WERI-Rb-1 (cell line): ENCODE measurements around the gene CBX1.

Experiments used
- DNase-seq: peaks from one replicate; pipeline ENCODE4 v3.0.0-alpha.2; 2020
- H3K27ac ChIP-seq: fragments of 250-450 bp; sonication (Bioruptor Pico); 2 replicates; pipeline ENCODE4 v1.5.1; 2020; ENCODE audit warnings: mild to moderate bottlenecking, moderate library complexity
- H3K27me3 ChIP-seq: fragments of 250-450 bp; sonication (Bioruptor Pico); 2 replicates; pipeline ENCODE4 v1.5.1; 2021; ENCODE audit warnings: mild to moderate bottlenecking, low read depth, moderate library complexity; ENCODE audit not compliant: insufficient read depth, severe bottlenecking
- H3K36me3 ChIP-seq: fragments of 250-450 bp; sonication (Bioruptor Pico); 2 replicates; pipeline ENCODE4 v1.5.1; 2020; ENCODE audit warnings: mild to moderate bottlenecking, moderate library complexity
- H3K4me3 ChIP-seq: 2 replicates; pipeline ENCODE4 v1.5.1; 2011; ENCODE audit warnings: low read depth, mild to moderate bottlenecking, control low read depth, low read length
- H3K9me3 ChIP-seq: fragments of 250-450 bp; sonication (Bioruptor Pico); 2 replicates; pipeline ENCODE4 v1.5.1; 2021; ENCODE audit warnings: mild to moderate bottlenecking, moderate library complexity; ENCODE audit not compliant: severe bottlenecking
- TF ChIP-seq, protein P1 (sequence below): IDR thresholded peaks from 2 replicates; pipeline ENCODE4 v1.5.1; 2011; ENCODE audit warnings: low read depth, mild to moderate bottlenecking, control low read depth, inconsistent platforms, low read length

Gene CBX1

DNA sequence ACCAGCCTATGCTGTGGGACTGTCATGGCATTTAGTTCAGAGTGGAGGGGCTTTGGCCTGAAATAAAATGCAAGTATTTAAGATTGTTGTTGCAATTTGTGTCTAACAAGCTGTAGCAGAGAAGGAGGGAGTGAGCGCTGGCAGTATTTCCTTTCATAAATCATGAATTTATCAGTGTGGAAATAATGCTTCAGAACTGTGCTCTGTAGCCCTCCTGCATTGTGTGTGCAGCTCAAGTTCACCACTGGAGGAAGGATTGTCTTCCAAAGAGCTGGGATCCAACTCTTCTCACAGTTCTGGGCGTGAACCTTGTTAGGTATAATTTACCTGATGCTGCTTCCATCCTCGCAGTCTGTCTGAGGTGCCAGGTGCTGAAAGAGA is 21.4 kb upstream of the CBX1 start:
- peaks cover 60% of the 10 kb centered on the region for H3K36me3 ChIP-seq

DNA sequence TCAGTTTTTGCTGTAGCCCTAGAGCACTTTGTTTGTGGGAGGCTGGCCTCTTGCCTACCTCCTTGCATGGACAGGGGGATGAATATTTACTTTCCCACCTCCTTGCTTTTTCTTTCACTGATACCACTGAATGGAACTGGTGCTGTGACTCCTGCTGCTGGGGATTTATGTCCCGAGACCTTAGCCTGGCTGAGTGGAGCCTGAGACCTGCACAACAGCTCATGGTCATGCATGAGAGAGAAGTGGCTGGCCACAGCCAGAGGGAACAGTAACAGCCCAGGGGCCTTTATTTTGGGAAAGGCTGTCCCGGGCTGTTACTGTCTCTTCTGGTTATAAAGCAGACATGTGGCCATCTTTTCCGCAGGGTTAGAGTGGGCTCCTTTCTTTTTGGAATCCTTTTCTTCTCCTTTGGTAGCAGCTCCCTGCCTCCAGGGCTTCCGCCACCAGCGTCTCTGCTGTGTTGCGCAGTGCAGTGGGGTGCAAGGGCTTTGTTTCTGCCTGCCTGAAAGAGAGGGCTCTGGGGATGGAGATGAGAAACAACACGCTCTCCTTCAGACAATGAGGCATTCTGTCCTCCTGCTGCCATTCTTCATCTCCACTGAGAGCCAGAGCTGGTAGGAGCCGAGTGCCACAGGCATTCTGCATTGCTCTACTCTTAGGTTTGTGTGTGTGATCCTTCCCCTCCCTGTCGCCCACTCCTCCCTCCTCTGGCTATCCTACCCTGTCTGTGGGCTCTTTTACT is 20.8 kb upstream of the CBX1 start:
- TF ChIP-seq, protein P1, sequence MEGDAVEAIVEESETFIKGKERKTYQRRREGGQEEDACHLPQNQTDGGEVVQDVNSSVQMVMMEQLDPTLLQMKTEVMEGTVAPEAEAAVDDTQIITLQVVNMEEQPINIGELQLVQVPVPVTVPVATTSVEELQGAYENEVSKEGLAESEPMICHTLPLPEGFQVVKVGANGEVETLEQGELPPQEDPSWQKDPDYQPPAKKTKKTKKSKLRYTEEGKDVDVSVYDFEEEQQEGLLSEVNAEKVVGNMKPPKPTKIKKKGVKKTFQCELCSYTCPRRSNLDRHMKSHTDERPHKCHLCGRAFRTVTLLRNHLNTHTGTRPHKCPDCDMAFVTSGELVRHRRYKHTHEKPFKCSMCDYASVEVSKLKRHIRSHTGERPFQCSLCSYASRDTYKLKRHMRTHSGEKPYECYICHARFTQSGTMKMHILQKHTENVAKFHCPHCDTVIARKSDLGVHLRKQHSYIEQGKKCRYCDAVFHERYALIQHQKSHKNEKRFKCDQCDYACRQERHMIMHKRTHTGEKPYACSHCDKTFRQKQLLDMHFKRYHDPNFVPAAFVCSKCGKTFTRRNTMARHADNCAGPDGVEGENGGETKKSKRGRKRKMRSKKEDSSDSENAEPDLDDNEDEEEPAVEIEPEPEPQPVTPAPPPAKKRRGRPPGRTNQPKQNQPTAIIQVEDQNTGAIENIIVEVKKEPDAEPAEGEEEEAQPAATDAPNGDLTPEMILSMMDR: no peak

More for the DNA sequence above, 21.4 kb upstream of the CBX1 start:
- Histone ChIP-seq H3K27me3 (no peaks in the 10 kb centered on the region), H3K4me3 (no peak overlapping the region), H3K27ac (no peak overlapping the region), H3K9me3 (no peaks in the 10 kb centered on the region)
- TF ChIP-seq, protein P1: no peak
- no peak for DNase-seq

DNA sequence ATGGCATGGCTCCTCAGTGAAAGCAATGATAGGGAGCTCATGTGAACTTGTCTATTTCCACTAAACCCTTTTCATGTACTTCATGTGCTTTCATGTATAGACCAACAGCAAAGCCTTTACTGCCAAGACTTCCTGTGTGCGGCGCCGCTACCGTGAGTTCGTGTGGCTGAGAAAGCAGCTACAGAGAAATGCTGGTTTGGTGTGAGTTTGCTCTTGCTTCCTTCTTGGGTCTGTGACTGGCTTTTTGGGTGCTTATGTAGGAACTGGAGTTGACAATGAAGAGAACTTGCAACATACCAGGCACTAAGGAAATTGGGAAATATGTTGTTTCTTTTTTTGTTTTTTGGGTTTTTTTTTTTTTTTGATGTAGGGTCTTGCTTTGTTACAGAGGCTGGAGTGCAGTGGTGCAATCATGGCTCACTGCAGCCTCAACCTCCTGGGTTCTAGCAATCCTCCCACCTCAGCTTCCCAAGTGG is 12.0 kb upstream of the CBX1 start:
- Histone ChIP-seq H3K4me3 (no peak overlapping the region), H3K36me3 (peaks cover 48% of the 10 kb centered on the region), H3K9me3 (no peaks in the 10 kb centered on the region), H3K27ac (no peak overlapping the region), H3K27me3 (no peaks in the 10 kb centered on the region)
- DNase-seq: no peak
- TF ChIP-seq, protein P1: no peak

More for the DNA sequence above, 20.8 kb upstream of the CBX1 start:
- peaks cover 66% of the 10 kb centered on the region for H3K36me3 ChIP-seq
- H3K27ac ChIP-seq: no peak overlapping the region
- no peaks in the 10 kb centered on the region for H3K27me3 ChIP-seq
- no peak for DNase-seq
- no peak overlapping the region for H3K4me3 ChIP-seq
- H3K9me3 ChIP-seq: no peaks in the 10 kb centered on the region

DNA sequence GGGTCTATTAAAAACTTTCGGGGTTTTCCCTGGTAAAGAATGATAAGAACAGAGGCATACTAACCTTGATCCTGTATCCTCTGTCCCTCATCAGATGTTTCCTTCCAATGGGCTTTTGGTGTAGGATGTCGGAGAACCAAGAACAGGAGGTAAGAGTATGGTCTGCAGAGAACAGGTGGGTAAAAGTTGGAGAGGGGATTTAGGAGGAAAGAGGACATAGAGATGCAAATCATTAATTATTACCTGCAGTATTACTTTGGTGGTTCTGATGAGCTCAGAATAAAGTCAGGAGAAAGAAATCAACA is 10.6 kb upstream of the CBX1 start:
- H3K36me3 ChIP-seq: peaks cover 34% of the 10 kb centered on the region
- TF ChIP-seq, protein P1: no peak
- no peaks in the 10 kb centered on the region for H3K27me3 ChIP-seq
- no peaks in the 10 kb centered on the region for H3K9me3 ChIP-seq
- H3K4me3 ChIP-seq: no peak overlapping the region
- no peak for DNase-seq
- no peak overlapping the region for H3K27ac ChIP-seq

DNA sequence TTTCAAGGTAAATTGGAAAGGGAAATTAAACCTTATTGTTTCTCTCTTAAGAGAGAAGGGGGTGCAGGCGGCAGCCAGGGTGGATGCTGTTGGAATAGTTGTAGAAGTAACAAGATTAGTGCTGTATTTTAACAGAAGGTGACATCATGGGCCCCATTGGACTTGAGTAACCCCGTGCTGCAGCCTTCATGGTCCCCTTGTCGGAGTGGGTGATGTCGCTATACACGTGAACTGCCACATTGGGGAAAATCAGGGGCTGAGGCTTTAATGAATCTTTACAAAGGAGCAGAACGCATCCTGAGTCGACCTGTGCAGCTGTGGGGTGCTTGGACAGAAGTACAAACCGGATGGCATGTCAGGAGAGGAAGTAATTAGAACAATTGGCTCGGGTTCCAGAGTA is 9.5 kb upstream of the CBX1 start:
- no peaks in the 10 kb centered on the region for H3K9me3 ChIP-seq
- H3K27ac ChIP-seq: no peak overlapping the region
- no peaks in the 10 kb centered on the region for H3K27me3 ChIP-seq
- peaks cover 24% of the 10 kb centered on the region for H3K36me3 ChIP-seq
- H3K4me3 ChIP-seq: no peak overlapping the region
- DNase-seq: no peak
- TF ChIP-seq, protein P1: no peak
